Heart right ventricle (tissue), 16 donors: Measurements from ENCODE around the gene EFCAB12. TPM values are rescaled to one million over a fixed set of nuclear protein-coding genes. Genes with fewer than 3 reads are reported as not detected.

Source experiments
- ATAC-seq, 8 donors: fragments of 200-7000 bp; cut with Tn5 transposase; one replicate each; pipeline ENCODE4 v1.9.1; 2020; ENCODE audit warnings: mild to moderate bottlenecking in 8 of 8, moderate library complexity in 8 of 8, moderate number of reproducible peaks in 1 of 8
- DNase-seq, 2 donors: peaks; one replicate each; pipeline ENCODE4 v3.0.0-alpha.2; 2020
- H3K27ac ChIP-seq, 10 donors: fragments of 200-600 bp; sonication (generic) in 2 of 10; one replicate each; pipeline versions ENCODE4 v1.5.0 to v1.8.0; 2020 to 2022; ENCODE audit warnings: mild to moderate bottlenecking in 3 of 10
- H3K27me3 ChIP-seq, 7 donors: fragments of 200-600 bp; one replicate each; pipeline ENCODE4 v1.8.0; 2021 to 2022; ENCODE audit warnings: mild to moderate bottlenecking in 2 of 7
- H3K36me3 ChIP-seq, 9 donors: fragments of 200-600 bp; sonication (generic) in 1 of 9; one replicate each; pipeline versions ENCODE4 v1.5.0 to v1.8.0; 2020 to 2022; ENCODE audit warnings: mild to moderate bottlenecking in 2 of 9
- H3K4me1 ChIP-seq, 9 donors: fragments of 200-600 bp; sonication (generic) in 1 of 9; one replicate each; pipeline versions ENCODE4 v1.5.0 to v1.8.0; 2020 to 2022; ENCODE audit warnings: mild to moderate bottlenecking in 4 of 9
- H3K4me3 ChIP-seq, 10 donors: fragments of 200-600 bp; sonication (generic) in 2 of 10; one replicate each; pipeline versions ENCODE4 v1.5.0 to v1.8.0; 2020 to 2022; ENCODE audit warnings: mild to moderate bottlenecking in 7 of 10, moderate library complexity in 2 of 10
- H3K9me3 ChIP-seq, 11 donors: fragments of 200-600 bp in 10 of 11; sonication (generic) in 2 of 11; one replicate each; pipeline versions ENCODE4 v1.5.0 to v1.8.0; 2013 to 2022; ENCODE audit warnings: mild to moderate bottlenecking in 2 of 11, control low read depth in 1 of 11, moderate library complexity in 1 of 11
- WGBS, 2 donors: extraction: QIAGEN DNeasy Blood & Tissue Kit; methylation state at CpG; one replicate each; pipeline ENCODE4 v1.1.7; 2013; ENCODE audit warnings: inconsistent platforms in 1 of 2; 5-methylcytosine and 5-hydroxymethylcytosine counted together
- intact Hi-C, 10 donors: fragments of 100-400 bp; cut with DNase I; formaldehyde crosslinking; loops; one replicate each; pipeline versions ENCODE4 v1.11.1 to v1.14.2; 2022
- polyA plus RNA-seq, 2 donors: library from polyadenylated mRNA; stranded (reverse); fragments of 200-250 nt; gene quantifications; one replicate each; pipeline ENCODE4 v1.2.3, GENCODE V29; 2013
- total RNA-seq, 10 donors: library from RNA; stranded (reverse); fragmentation: NEBNext Ultra II Directional in 3 of 10; extraction: Animal tissue kit (Norgen Biotek cat#: 25700) in 3 of 10; gene quantifications; one replicate each; pipeline versions ENCODE4 v1.2.1 to v1.2.4, GENCODE V29; 2021 to 2023
- TF ChIP-seq, protein P1 (sequence below), 9 donors: fragments of 200-600 bp; sonication (generic) in 2 of 9; IDR thresholded peaks; one replicate each; pipeline versions ENCODE4 v1.5.0 to v1.8.0; 2021 to 2022; ENCODE audit warnings: antibody characterized with exemption in 9 of 9, mild to moderate bottlenecking in 5 of 9, moderate library complexity in 1 of 9
- donor health status: Arrhythmogenic right ventricular cardiomyopathy.
- donor health status: ischemic (EF 13 %, LVEDD 7.1; RV severe dilation, severe dysfunction).
- donor health status: healthy with polysubstance abuse.
- donor health status: DM: no; HTN: yes; CAD: no.
- donor health status: DM: no; HTN: no; CAD: no.
- donor health status: ischemic (EF 25% LVEDD 6.9; RV normal size, moderate dysfunction).
- donor health status: ischemic (EF 25% LVEDD 5.7; RV mildly dilated, moderate dysfunction).
- donor health status: healthy.
- donor health status: DM: yes; HTN: yes; CAD: no.
- donor health status: Ischemic cardiomyopathy.
- donor health status: ischemic (EF 35%, LVEDD 5.7; RV mildly dilated, moderate dysfunction).
- donor health status: nonischemic (EF 11% LVEDD 7.7; RV severe dilation, severe dysfunction).
- donor health status: DM: yes; HTN: yes; CAD: no.
- donor health status: PGD.
- donor health status: ischemic (EF 29% LVEDD 5.4; RV normal size, mild dysfunction).
- donor health status: nonischemic (EF 23%, LVEDD 6.1; RV moderate dilation, normal function).

The EFCAB12 gene
- total and polyA plus RNA-seq, 12 donors: 0.10 to 0.23 (median 0.15) TPM; not detected in 7

- Histone ChIP-seq H3K9me3 (peaks cover 0 to 7% (median 0%) of the 10 kb centered on the region in 11 donors), H3K36me3 (peaks cover 0 to 6% (median 0%) of the 10 kb centered on the region in 9 donors), H3K4me3 (no peak overlapping the region), H3K27ac (no peak overlapping the region), H3K4me1 (peaks cover 0 to 20% (median 9%) of the 10 kb centered on the region in 9 donors), H3K27me3 (no peaks in the 10 kb centered on the region)
- intact Hi-C loops: no loop called here
- ATAC-seq (no peak), DNase-seq (no peak)
- TF ChIP-seq, protein P1, sequence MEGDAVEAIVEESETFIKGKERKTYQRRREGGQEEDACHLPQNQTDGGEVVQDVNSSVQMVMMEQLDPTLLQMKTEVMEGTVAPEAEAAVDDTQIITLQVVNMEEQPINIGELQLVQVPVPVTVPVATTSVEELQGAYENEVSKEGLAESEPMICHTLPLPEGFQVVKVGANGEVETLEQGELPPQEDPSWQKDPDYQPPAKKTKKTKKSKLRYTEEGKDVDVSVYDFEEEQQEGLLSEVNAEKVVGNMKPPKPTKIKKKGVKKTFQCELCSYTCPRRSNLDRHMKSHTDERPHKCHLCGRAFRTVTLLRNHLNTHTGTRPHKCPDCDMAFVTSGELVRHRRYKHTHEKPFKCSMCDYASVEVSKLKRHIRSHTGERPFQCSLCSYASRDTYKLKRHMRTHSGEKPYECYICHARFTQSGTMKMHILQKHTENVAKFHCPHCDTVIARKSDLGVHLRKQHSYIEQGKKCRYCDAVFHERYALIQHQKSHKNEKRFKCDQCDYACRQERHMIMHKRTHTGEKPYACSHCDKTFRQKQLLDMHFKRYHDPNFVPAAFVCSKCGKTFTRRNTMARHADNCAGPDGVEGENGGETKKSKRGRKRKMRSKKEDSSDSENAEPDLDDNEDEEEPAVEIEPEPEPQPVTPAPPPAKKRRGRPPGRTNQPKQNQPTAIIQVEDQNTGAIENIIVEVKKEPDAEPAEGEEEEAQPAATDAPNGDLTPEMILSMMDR (IDR thresholded peaks at IDR 0.05): no peak
- whole genome bisulfite sequencing, 2 donors: 83 to 90% methylated on average over 2 of the region's 2 CpGs
Observed at GRCh38 chr3:129377615-129378014, 50.8 kb downstream of the EFCAB12 start.

GRCh38 chr3:129375099-129375498 lies 53.3 kb downstream of the EFCAB12 start:
- 77 to 83% methylated on average over 5 of the region's 5 CpGs for WGBS, 2 donors
- intact Hi-C loops: no loop called here

DNA sequence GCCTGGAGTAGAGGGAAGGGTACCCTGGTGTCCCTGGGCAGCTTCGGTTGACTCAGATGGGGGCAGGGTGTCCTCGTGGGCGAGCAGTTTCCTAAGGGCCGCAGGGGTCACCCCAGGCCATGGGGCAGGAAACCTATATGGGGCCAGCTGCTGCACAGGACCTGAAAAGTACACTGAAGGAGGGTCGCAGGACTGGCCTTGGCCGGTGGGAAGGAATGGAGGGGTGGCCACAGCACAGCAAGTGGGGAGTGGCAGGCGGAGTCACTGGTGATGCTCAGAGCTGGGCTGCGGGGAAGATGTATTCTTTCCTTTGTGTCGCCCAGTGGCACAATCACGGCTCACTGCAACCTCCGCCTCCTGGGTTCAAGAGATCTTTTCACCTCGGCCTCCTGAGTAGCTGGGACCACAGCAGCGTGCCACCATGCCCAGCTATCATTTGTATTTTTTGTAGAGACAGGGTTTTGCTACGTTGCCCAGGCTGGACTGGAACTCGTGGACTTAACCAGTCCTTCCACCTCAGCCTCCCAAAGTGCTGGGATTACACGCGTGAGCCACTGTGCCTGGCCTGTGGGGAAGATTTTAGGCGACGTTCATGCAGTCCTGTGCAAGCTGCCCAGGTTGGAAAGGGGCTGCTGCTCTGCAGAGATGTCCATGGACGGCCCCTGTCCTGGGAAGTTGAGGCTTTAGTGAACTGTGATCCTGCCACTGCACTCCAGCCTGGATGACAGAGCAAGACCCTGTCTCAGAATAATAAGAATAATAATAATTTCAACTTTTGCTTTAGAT lies 57.2 kb downstream of the EFCAB12 start:
- DNase-seq (no peak), ATAC-seq (peak in 1 of 8 donors; percentile 16)
- intact Hi-C loops: no loop called here
- Histone ChIP-seq H3K4me3 (no peak overlapping the region), H3K4me1 (peaks cover 0 to 22% (median 4%) of the 10 kb centered on the region in 9 donors), H3K36me3 (no peaks in the 10 kb centered on the region), H3K27me3 (no peaks in the 10 kb centered on the region), H3K9me3 (no peaks in the 10 kb centered on the region), H3K27ac (no peak overlapping the region)
- WGBS, 2 donors: 80 to 81% methylated on average over 20 of the region's 20 CpGs
- TF ChIP-seq, protein P1 (IDR thresholded peaks at IDR 0.05): no peak

More at GRCh38 chr3:129375099-129375498, 53.3 kb downstream of the EFCAB12 start:
- Histone ChIP-seq H3K4me3 (no peak overlapping the region), H3K4me1 (peaks cover 0 to 14% (median 5%) of the 10 kb centered on the region in 9 donors), H3K27me3 (no peaks in the 10 kb centered on the region), H3K36me3 (no peaks in the 10 kb centered on the region), H3K27ac (no peak overlapping the region), H3K9me3 (peaks cover 0 to 6% (median 0%) of the 10 kb centered on the region in 11 donors)
- TF ChIP-seq, protein P1 (IDR thresholded peaks at IDR 0.05): no peak
- DNase-seq (no peak), ATAC-seq (no peak)

DNA sequence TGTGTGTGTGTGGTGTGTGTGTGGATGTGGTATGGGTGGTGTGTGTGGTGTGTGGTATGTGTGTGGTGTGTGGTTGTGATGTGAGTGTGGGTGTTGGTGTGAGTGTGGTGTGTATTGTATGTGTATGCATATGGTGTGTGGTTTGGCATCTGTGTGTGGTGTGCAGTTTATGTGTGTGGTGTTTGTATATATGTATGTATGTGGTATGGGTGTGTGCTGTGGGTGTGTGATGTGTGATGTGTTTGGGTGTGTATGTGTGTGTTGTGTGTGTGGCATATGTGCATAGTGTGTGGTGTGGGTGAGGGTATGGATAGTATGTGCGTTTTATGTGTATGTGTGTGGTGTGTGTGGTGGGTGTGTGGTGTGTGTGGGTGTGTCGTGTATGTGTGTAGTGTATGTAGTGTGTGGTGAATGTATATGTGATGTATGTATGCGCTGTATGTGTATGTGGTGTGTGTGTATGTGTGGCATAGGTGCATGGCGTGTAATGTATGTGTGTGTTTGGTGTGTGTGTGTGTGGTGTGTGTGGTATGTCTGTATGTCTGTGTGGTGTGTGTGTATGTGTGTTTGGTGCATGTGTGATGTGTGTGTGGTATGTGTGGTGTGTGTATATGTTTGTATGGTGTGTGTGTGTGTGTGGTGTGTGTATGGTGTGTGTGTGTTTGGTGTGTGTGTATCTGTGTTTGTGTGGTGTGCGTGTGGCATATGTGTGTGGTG lies 58.0 kb downstream of the EFCAB12 start:
- Histone ChIP-seq H3K9me3 (no peaks in the 10 kb centered on the region), H3K36me3 (no peaks in the 10 kb centered on the region), H3K27ac (no peak overlapping the region), H3K4me1 (peaks cover 0 to 30% (median 8%) of the 10 kb centered on the region in 9 donors), H3K27me3 (no peaks in the 10 kb centered on the region), H3K4me3 (no peak overlapping the region)
- DNase-seq (no peak), ATAC-seq (peak in 1 of 8 donors; percentile 40)
- 91 to 97% methylated on average over 5 of the region's 5 CpGs for WGBS, 2 donors
- TF ChIP-seq, protein P1 (IDR thresholded peaks at IDR 0.05): no peak
- intact Hi-C loops: no loop called here
